HCT116 (cell line): ENCODE measurements around the gene SLC41A1. TPM values are rescaled to one million over a fixed set of nuclear protein-coding genes. Genes with fewer than 3 reads are reported as not detected.

Experiments used
- ATAC-seq: fragments of 200-7000 bp; cut with Tn5 transposase; 2 replicates; pipeline ENCODE4 v1.9.1; 2020; ENCODE audit warnings: mild to moderate bottlenecking, moderate library complexity
- BruUV-seq: library from RNA; stranded (reverse); fragments of 400-500 nt; replicated peaks from 2 replicates; lab custom pipeline; 2021; lab: Mats Ljungman, UMichigan
- CTCF ChIA-PET: fragments of 300-600 bp; sonication (Branson Sonifier 250); formaldehyde crosslinking; loops from one replicate; lab custom pipeline; 2021; ENCODE audit warnings: antibody characterized with exemption; lab: Charles Lee
- POLR2A ChIA-PET: fragments of 300-600, 350-600 bp; sonication (Branson Sonifier 250); formaldehyde crosslinking; loops from one replicate; lab custom pipeline; 2021; ENCODE audit warnings: antibody characterized with exemption; lab: Charles Lee
- RAD21 ChIA-PET, 2 experiments: fragments of 300-600 bp; sonication (Branson Sonifier 250); formaldehyde crosslinking; loops; one replicate each; lab custom pipeline; 2023; ENCODE audit warnings: low total read pairs in 2 of 2; ENCODE audit not compliant: uncharacterized antibody in 2 of 2, unreplicated experiment in 2 of 2, low non-redundant PET in 1 of 2; lab: Charles Lee
- DNase-seq: peaks from one replicate; pipeline ENCODE4 v3.0.0-alpha.2; 2010; ENCODE audit warnings: low read depth, low spot score
- H2AFZ ChIP-seq: fragments of 200-600 bp; shearing (Covaris generic), sonication (generic); 2 replicates; pipeline ENCODE4 v1.6.1; 2017; ENCODE audit warnings: low read depth, mixed run types, mixed read lengths, antibody characterized with exemption, low read length; ENCODE audit not compliant: poor library complexity, severe bottlenecking
- H3K27ac ChIP-seq: 2 replicates; pipeline ENCODE4 v1.5.1; 2012; ENCODE audit warnings: low read depth, low read length
- H3K27me3 ChIP-seq: fragments of 200-600 bp; sonication (generic); 2 replicates; pipeline ENCODE4 v1.6.1; 2016; ENCODE audit warnings: mixed run types, low read length, mixed read lengths; ENCODE audit not compliant: insufficient read depth
- H3K36me3 ChIP-seq, 2 experiments: fragments of 200-500 bp in 1 of 2; fragments of 200-600 bp in 1 of 2; sonication (Bioruptor generic) in 1 of 2; sonication (generic) in 1 of 2; 2 replicates each; pipeline versions ENCODE4 v1.5.1 to v1.6.1; 2014 to 2016; ENCODE audit warnings: low read length in 2 of 2, inconsistent platforms in 1 of 2, mixed read lengths in 1 of 2, mixed run types in 1 of 2; ENCODE audit not compliant: insufficient read depth in 2 of 2, control insufficient read depth in 1 of 2
- H3K4me1 ChIP-seq, 2 experiments: fragments of 200-600 bp in 1 of 2; sonication (generic) in 1 of 2; 2 replicates each; pipeline versions ENCODE4 v1.5.1 to v1.6.1; 2012 to 2017; ENCODE audit warnings: low read length in 2 of 2, inconsistent platforms in 1 of 2, mild to moderate bottlenecking in 1 of 2, mixed read lengths in 1 of 2, mixed run types in 1 of 2, moderate library complexity in 1 of 2; ENCODE audit not compliant: insufficient read depth in 2 of 2, control insufficient read depth in 1 of 2
- H3K4me2 ChIP-seq: fragments of 200-600 bp; sonication (generic); 2 replicates; pipeline ENCODE4 v1.6.1; 2017; ENCODE audit warnings: mixed run types, low read length, mixed read lengths
- H3K4me3 ChIP-seq, 2 experiments: fragments of 200-600 bp in 1 of 2; sonication (generic) in 1 of 2; replicated peaks in 1 of 2; 2 replicates each; pipeline ENCODE4 v1.5.1; 2011 to 2016; ENCODE audit warnings: low read length in 2 of 2, control low read depth in 1 of 2, low read depth in 1 of 2, mild to moderate bottlenecking in 1 of 2, mixed read lengths in 1 of 2, mixed run types in 1 of 2
- H3K79me2 ChIP-seq: fragments of 200-600 bp; sonication (generic); 2 replicates; pipeline ENCODE4 v1.6.1; 2017; ENCODE audit warnings: mild to moderate bottlenecking, mixed run types, low read length, moderate library complexity, mixed read lengths; ENCODE audit not compliant: insufficient read depth
- H3K9ac ChIP-seq: fragments of 200-600 bp; sonication (generic); 2 replicates; pipeline ENCODE4 v1.6.1; 2016; ENCODE audit warnings: low read length, mixed read lengths
- H3K9me2 ChIP-seq: fragments of 200-600 bp; sonication (generic), shearing (Covaris generic); 2 replicates; pipeline ENCODE4 v1.6.1; 2017; ENCODE audit warnings: mixed run types, mild to moderate bottlenecking, moderate library complexity; ENCODE audit not compliant: insufficient read depth
- H3K9me3 ChIP-seq, 2 experiments: fragments of 200-500 bp in 1 of 2; fragments of 200-600 bp in 1 of 2; sonication (Bioruptor generic) in 1 of 2; sonication (generic) in 1 of 2; 2 replicates each; pipeline ENCODE4 v1.6.1; 2014 to 2017; ENCODE audit warnings: low read length in 2 of 2, mixed read lengths in 2 of 2, inconsistent platforms in 1 of 2, low read depth in 1 of 2, mild to moderate bottlenecking in 1 of 2, mixed run types in 1 of 2, moderate library complexity in 1 of 2; ENCODE audit not compliant: control insufficient read depth in 1 of 2, insufficient read depth in 1 of 2
- H4K20me1 ChIP-seq: fragments of 200-600 bp; sonication (generic), shearing (Covaris generic); 2 replicates; pipeline ENCODE4 v1.6.1; 2017; ENCODE audit warnings: mixed run types, mild to moderate bottlenecking, moderate library complexity; ENCODE audit not compliant: insufficient read depth
- CEBPB ChIP-seq: IDR thresholded peaks from 2 replicates; pipeline ENCODE4 v1.6.1; 2012; ENCODE audit warnings: low read depth
- EZH2 ChIP-seq: fragments of 200-600 bp; sonication (generic); IDR thresholded peaks from 2 replicates; pipeline ENCODE4 v1.6.1; 2017; ENCODE audit warnings: antibody characterized with exemption, mixed run types
- POLR2A ChIP-seq: IDR thresholded peaks from 2 replicates; pipeline ENCODE4 v1.7.0; 2011; ENCODE audit warnings: borderline replicate concordance; ENCODE audit not compliant: insufficient read depth, insufficient read length; ENCODE audit errors: extremely low read depth
- POLR2AphosphoS5 ChIP-seq: IDR thresholded peaks from 2 replicates; pipeline ENCODE4 v1.6.1; 2011; ENCODE audit warnings: mild to moderate bottlenecking, low read depth, low read length, moderate library complexity
- RAD21 ChIP-seq: IDR thresholded peaks from 2 replicates; pipeline ENCODE4 v1.6.1; 2012; ENCODE audit warnings: low read depth, mild to moderate bottlenecking
- TCF7L2 ChIP-seq: IDR thresholded peaks from 2 replicates; pipeline ENCODE4 v1.7.0; 2011; ENCODE audit warnings: borderline replicate concordance, inconsistent platforms; ENCODE audit not compliant: insufficient read depth, insufficient read length; ENCODE audit errors: extremely low read depth
- intact Hi-C: fragments of 100-400 bp; cut with micrococcal nuclease; formaldehyde crosslinking; loops from 2 replicates; pipeline ENCODE4 v1.10.0; 2022
- total RNA-seq: library from RNA; stranded (reverse); gene quantifications from one replicate; pipeline ENCODE4 v1.2.1, GENCODE V29; 2021; ENCODE audit not compliant: unreplicated experiment
- TF ChIP-seq, protein P1 (sequence below), 3 experiments: fragments of 200-600 bp in 1 of 3; sonication (generic) in 1 of 3; IDR thresholded peaks in 2 of 3; conservative IDR thresholded peaks in 1 of 3; 2 replicates each; pipeline ENCODE4 v1.5.1; 2012 to 2017; ENCODE audit warnings: low read depth in 2 of 3, low read length in 2 of 3, antibody characterized with exemption in 1 of 3, borderline replicate concordance in 1 of 3, control low read depth in 1 of 3, mild to moderate bottlenecking in 1 of 3, mixed read lengths in 1 of 3, mixed run types in 1 of 3, moderate library complexity in 1 of 3; ENCODE audit not compliant: insufficient read depth in 1 of 3
- TF ChIP-seq, protein P2 (sequence below): IDR thresholded peaks from 2 replicates; pipeline ENCODE4 v1.6.1; 2012; ENCODE audit warnings: low read depth

Gene SLC41A1
- total RNA-seq, 1 experiment from 2014 or later = 35.9 TPM

DNA sequence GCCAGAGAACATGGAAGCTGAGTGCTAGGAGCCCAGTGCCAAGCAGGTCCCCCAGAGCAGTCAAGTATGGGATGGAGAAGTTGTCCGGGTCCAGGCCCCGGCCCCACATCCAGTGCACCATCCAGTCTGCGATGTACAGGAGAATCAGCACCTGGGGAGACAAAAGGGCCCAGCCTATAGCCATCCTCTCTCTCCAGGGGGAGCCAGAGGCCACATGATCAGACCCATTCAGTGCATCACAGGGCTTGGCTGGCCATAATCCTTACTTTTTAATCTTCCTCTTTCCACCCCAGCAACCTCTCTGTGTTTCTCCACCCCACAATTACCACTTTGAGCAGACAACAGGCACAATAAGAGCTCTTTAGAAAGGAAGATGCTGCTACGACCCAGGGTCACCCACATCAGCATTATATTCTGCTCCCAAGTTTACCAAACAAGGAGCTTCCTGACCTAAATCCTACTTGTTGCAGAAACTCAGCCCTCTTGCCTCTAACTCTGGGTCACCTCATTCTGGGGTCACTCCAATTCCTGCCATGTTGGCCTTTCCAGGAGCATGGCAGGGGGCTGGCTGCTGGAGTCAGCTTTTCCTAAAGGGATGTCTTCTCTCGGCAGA, 21.3 kb downstream of the SLC41A1 start:
- ChIA-PET CTCF (interaction anchor here (0.7 to 5.7 kb wide), 11 partner anchors 10 to 315 kb away, joined by 3 to 128 read pairs (median 5); no protein-coding TSS in a partner anchor), RAD21 (interaction anchor here (0.6 to 2.0 kb wide), 7 partner anchors 116 to 186 kb away, joined by 3 to 24 read pairs (median 7); no protein-coding TSS in a partner anchor), POLR2A (interaction anchor here (1.0 kb wide), 1 partner anchor 13 kb away, joined by 3 read pairs; no protein-coding TSS in a partner anchor)
- Histone ChIP-seq H2AFZ (no peak overlapping the region), H3K27ac (no peak overlapping the region), H3K4me3 (no peak overlapping the region), H3K4me2 (no peak overlapping the region), H3K9me2 (no peaks in the 10 kb centered on the region), H4K20me1 (no peaks in the 10 kb centered on the region), H3K9me3 (no peaks in the 10 kb centered on the region), H3K27me3 (no peaks in the 10 kb centered on the region), H3K4me1 (no peaks in the 10 kb centered on the region), H3K36me3 (peaks cover 7 to 22% of the 10 kb centered on the region in 2 experiments; a peak in 3 of 4 replicates), H3K9ac (no peak overlapping the region), H3K79me2 (no peaks in the 10 kb centered on the region)
- DNase-seq (no peak), ATAC-seq (peak; percentile 100)
- intact Hi-C loops = loop anchor here (1.0 to 5.0 kb wide), 3 partner anchors 116 to 316 kb away; no protein-coding TSS in a partner anchor
- no TSS peak for BruUV-seq
- TF ChIP-seq TCF7L2 = no peak
- no peak for TF ChIP-seq POLR2AphosphoS5
- TF ChIP-seq, protein P1, sequence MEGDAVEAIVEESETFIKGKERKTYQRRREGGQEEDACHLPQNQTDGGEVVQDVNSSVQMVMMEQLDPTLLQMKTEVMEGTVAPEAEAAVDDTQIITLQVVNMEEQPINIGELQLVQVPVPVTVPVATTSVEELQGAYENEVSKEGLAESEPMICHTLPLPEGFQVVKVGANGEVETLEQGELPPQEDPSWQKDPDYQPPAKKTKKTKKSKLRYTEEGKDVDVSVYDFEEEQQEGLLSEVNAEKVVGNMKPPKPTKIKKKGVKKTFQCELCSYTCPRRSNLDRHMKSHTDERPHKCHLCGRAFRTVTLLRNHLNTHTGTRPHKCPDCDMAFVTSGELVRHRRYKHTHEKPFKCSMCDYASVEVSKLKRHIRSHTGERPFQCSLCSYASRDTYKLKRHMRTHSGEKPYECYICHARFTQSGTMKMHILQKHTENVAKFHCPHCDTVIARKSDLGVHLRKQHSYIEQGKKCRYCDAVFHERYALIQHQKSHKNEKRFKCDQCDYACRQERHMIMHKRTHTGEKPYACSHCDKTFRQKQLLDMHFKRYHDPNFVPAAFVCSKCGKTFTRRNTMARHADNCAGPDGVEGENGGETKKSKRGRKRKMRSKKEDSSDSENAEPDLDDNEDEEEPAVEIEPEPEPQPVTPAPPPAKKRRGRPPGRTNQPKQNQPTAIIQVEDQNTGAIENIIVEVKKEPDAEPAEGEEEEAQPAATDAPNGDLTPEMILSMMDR (IDR thresholded peaks at IDR 0.05 in 2 of 3, conservative IDR thresholded peaks at IDR 0.05 in 1 of 3; ENCODE audit: borderline replicate concordance in 1 of 3, insufficient read depth in 1 of 3, low read depth in 2 of 3, low read length in 2 of 3) = peak; percentile 78 to 83 (median 78)
- no peak for TF ChIP-seq CEBPB
- TF ChIP-seq POLR2A = no peak
- no peak for TF ChIP-seq EZH2
- peak; percentile 91 for TF ChIP-seq RAD21
- TF ChIP-seq, protein P2, sequence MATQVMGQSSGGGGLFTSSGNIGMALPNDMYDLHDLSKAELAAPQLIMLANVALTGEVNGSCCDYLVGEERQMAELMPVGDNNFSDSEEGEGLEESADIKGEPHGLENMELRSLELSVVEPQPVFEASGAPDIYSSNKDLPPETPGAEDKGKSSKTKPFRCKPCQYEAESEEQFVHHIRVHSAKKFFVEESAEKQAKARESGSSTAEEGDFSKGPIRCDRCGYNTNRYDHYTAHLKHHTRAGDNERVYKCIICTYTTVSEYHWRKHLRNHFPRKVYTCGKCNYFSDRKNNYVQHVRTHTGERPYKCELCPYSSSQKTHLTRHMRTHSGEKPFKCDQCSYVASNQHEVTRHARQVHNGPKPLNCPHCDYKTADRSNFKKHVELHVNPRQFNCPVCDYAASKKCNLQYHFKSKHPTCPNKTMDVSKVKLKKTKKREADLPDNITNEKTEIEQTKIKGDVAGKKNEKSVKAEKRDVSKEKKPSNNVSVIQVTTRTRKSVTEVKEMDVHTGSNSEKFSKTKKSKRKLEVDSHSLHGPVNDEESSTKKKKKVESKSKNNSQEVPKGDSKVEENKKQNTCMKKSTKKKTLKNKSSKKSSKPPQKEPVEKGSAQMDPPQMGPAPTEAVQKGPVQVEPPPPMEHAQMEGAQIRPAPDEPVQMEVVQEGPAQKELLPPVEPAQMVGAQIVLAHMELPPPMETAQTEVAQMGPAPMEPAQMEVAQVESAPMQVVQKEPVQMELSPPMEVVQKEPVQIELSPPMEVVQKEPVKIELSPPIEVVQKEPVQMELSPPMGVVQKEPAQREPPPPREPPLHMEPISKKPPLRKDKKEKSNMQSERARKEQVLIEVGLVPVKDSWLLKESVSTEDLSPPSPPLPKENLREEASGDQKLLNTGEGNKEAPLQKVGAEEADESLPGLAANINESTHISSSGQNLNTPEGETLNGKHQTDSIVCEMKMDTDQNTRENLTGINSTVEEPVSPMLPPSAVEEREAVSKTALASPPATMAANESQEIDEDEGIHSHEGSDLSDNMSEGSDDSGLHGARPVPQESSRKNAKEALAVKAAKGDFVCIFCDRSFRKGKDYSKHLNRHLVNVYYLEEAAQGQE = no peak
